K562 (cell line): ENCODE data around the gene KBTBD4. TPM values are rescaled to one million over a fixed set of nuclear protein-coding genes. Genes with fewer than 3 reads are reported as not detected.

Experiments
- ATAC-seq: fragments of 200-7000 bp; cut with Tn5 transposase; 3 replicates; pipeline ENCODE4 v1.9.1; 2020; ENCODE audit warnings: moderate library complexity
- BruUV-seq: library from RNA; stranded (reverse); fragments of 400-500 nt; replicated peaks from 2 replicates; lab custom pipeline; 2021; lab: Mats Ljungman, UMichigan
- CTCF ChIA-PET: fragments of 300-600 bp; formaldehyde crosslinking; extraction: SDS; loops from one replicate; lab custom pipeline; 2021; ENCODE audit warnings: low intra/inter-chr PET ratio; lab: Yijun Ruan, JAX
- POLR2A ChIA-PET: fragments of 300-600, 350-650 bp; sonication (Branson Sonifier 250); formaldehyde crosslinking; extraction: SDS; loops from one replicate; lab custom pipeline; 2021; ENCODE audit warnings: antibody characterized with exemption, inconsistent platforms; lab: Yijun Ruan, JAX
- DNase-seq, 4 experiments: peaks; one replicate each; pipeline versions ENCODE4 v3.0.0 to v3.0.0-alpha.2; 2011 to 2018; ENCODE audit warnings: low spot score in 3 of 4, mixed read lengths in 3 of 4; ENCODE audit errors: extremely low read depth in 1 of 4
- FAIRE-seq: peaks from 2 replicates; lab custom pipeline; 2011; peaks lifted over from hg19 to GRCh38; lab: Jason Lieb, UNC
- H2AFZ ChIP-seq: 2 replicates; pipeline ENCODE4 v1.6.0; 2011; ENCODE audit warnings: low read depth, low read length, control low read depth, inconsistent platforms
- H3K27ac ChIP-seq: fragments of 200-600 bp; 3 replicates; pipeline ENCODE4 v1.8.0; 2011; ENCODE audit warnings: low read depth, mild to moderate bottlenecking, control low read depth, inconsistent platforms, low read length, moderate library complexity, mixed read lengths; ENCODE audit errors: extremely low read depth
- H3K27me3 ChIP-seq, 2 experiments: fragments of 300-600 bp in 1 of 2; 2 replicates in 1 of 2; 3 replicates in 1 of 2; pipeline versions ENCODE4 v1.6.0 to v1.8.0; 2011; ENCODE audit warnings: inconsistent platforms in 2 of 2, low read length in 2 of 2, mild to moderate bottlenecking in 1 of 2, mixed read lengths in 1 of 2, moderate library complexity in 1 of 2; ENCODE audit not compliant: control insufficient read depth in 2 of 2, insufficient read depth in 2 of 2
- H3K36me3 ChIP-seq: fragments of 300-600 bp; 3 replicates; pipeline ENCODE4 v1.8.0; 2011; ENCODE audit warnings: mild to moderate bottlenecking, low read length, inconsistent platforms; ENCODE audit not compliant: control insufficient read depth, insufficient read depth
- H3K4me1 ChIP-seq, 2 experiments: fragments of 200-600 bp in 1 of 2; replicated peaks in 1 of 2; 2 replicates in 1 of 2; 3 replicates in 1 of 2; pipeline versions ENCODE4 v1.5.1 to v1.8.0; 2011; ENCODE audit warnings: inconsistent platforms in 2 of 2, low read length in 2 of 2, mild to moderate bottlenecking in 1 of 2, mixed read lengths in 1 of 2, moderate library complexity in 1 of 2; ENCODE audit not compliant: control insufficient read depth in 2 of 2, insufficient read depth in 2 of 2
- H3K4me2 ChIP-seq: 2 replicates; pipeline ENCODE4 v1.6.1; 2011; ENCODE audit warnings: low read length, control low read depth, inconsistent platforms, mixed read lengths; ENCODE audit not compliant: insufficient read depth
- H3K4me3 ChIP-seq: fragments of 200-600 bp; sonication (generic), shearing (Covaris generic); 2 replicates; pipeline ENCODE4 v1.5.1; 2016; ENCODE audit warnings: control low read depth, inconsistent platforms
- H3K79me2 ChIP-seq: fragments of 200-600 bp; 3 replicates; pipeline ENCODE4 v1.8.0; 2011; ENCODE audit warnings: low read length, inconsistent platforms; ENCODE audit not compliant: control insufficient read depth, insufficient read depth
- H3K9ac ChIP-seq, 2 experiments: 2 replicates each; pipeline versions ENCODE4 v1.6.0 to v1.6.1; 2011; ENCODE audit warnings: low read depth in 2 of 2, low read length in 2 of 2, control low read depth in 1 of 2, inconsistent platforms in 1 of 2, mild to moderate bottlenecking in 1 of 2, mixed read lengths in 1 of 2; ENCODE audit not compliant: insufficient read depth in 1 of 2
- H3K9me1 ChIP-seq: one replicate; pipeline ENCODE4 v1.6.0; 2011; ENCODE audit warnings: inconsistent platforms, mild to moderate bottlenecking, low read length, moderate library complexity; ENCODE audit not compliant: control insufficient read depth, insufficient read depth
- H3K9me3 ChIP-seq: replicated peaks from 2 replicates; pipeline ENCODE4 v1.5.1; 2011; ENCODE audit warnings: low read depth, low read length, inconsistent platforms; ENCODE audit not compliant: control insufficient read depth, insufficient read depth
- H4K20me1 ChIP-seq: replicated peaks from 2 replicates; pipeline ENCODE4 v1.6.1; 2011; ENCODE audit warnings: low read length, inconsistent platforms, mixed read lengths; ENCODE audit not compliant: control insufficient read depth, insufficient read depth
- ATF1 ChIP-seq, 2 experiments: fragments of 450-650 bp in 1 of 2; IDR thresholded peaks; 2 replicates each; pipeline ENCODE4 v1.6.1; 2016; ENCODE audit warnings: missing compliant biosample characterization in 1 of 2, missing genetic modification characterization in 1 of 2
- CTBP1 ChIP-seq: fragments of 450-650 bp; IDR thresholded peaks from 2 replicates; pipeline ENCODE4 v1.6.1; 2016; ENCODE audit warnings: borderline replicate concordance
- DACH1 ChIP-seq: fragments of 450-650 bp; IDR thresholded peaks from 2 replicates; pipeline ENCODE4 v1.6.1; 2018; ENCODE audit not compliant: partially characterized antibody
- ETV5 ChIP-seq: sonication (generic); formaldehyde crosslinking; IDR thresholded peaks from 2 replicates; pipeline ENCODE4 v1.4.0; 2020; ENCODE audit warnings: low read depth, mild to moderate bottlenecking, missing genetic modification reagents
- HNRNPK ChIP-seq: fragments of 200-400 bp; formaldehyde crosslinking; IDR thresholded peaks from one replicate; pipeline ENCODE4 v1.6.1; 2018; ENCODE audit warnings: mild to moderate bottlenecking, low read depth, low read length; ENCODE audit not compliant: poor library complexity, severe bottlenecking
- MEIS2 ChIP-seq: fragments of 450-650 bp; IDR thresholded peaks from 2 replicates; pipeline ENCODE4 v1.6.1; 2014; ENCODE audit warnings: mild to moderate bottlenecking; ENCODE audit not compliant: partially characterized antibody
- TCF7L2 ChIP-seq: fragments of 150-350 bp; IDR thresholded peaks from 2 replicates; pipeline ENCODE4 v1.6.1; 2016; ENCODE audit warnings: low read depth, mild to moderate bottlenecking, low read length, moderate library complexity
- WGBS: fragments of 100-300 bp; shearing (Covaris generic); methylation state at CpG from one replicate; pipeline ENCODE4 v1.1.6; 2016; ENCODE audit warnings: low coverage, mixed read lengths; ENCODE audit not compliant: insufficient coverage; ENCODE audit errors: missing lambda C conversion rate; 5-methylcytosine and 5-hydroxymethylcytosine counted together
- in situ Hi-C: fragments of 300-500 bp; cut with MboI; formaldehyde crosslinking; loops from 4 replicates; pipeline ENCODE4 v1.15.0; 2018; ENCODE audit warnings: inconsistent platforms, mixed read lengths
- intact Hi-C: fragments of 100-400 bp; cut with micrococcal nuclease; formaldehyde crosslinking; loops from 2 replicates; pipeline ENCODE4 v1.14.2; 2022
- polyA plus RNA-seq, 8 experiments: library from polyadenylated mRNA; depleted of rRNA in 4 of 8; stranded (reverse) in 5 of 8; unstranded in 3 of 8; fragments of >200 nt; fragmentation: Nextera tagmentation in 2 of 8; fragmentation: Illumina TruSeq in 1 of 8; extraction: Ambion mirVana in 2 of 8; extraction: Trizol in 1 of 8; gene quantifications; 2 replicates each; pipeline versions ENCODE4 v1.2.1 to v1.2.3, GENCODE V29; 2011 to 2014; ENCODE audit warnings: inconsistent platforms in 1 of 8, missing spikeins in 1 of 8
- total RNA-seq, 7 experiments: library from RNA; depleted of rRNA in 6 of 7; stranded (reverse); fragments of >200 nt in 6 of 7; fragmentation: Illumina TruSeq in 2 of 7; extraction: Trizol in 2 of 7; gene quantifications; 2 replicates each; pipeline versions ENCODE4 v1.2.1 to v1.2.3, GENCODE V29; 2011 to 2021; ENCODE audit warnings: low replicate concordance in 1 of 7
- TF ChIP-seq, protein P1 (sequence below): sonication (generic); formaldehyde crosslinking; IDR thresholded peaks from 2 replicates; pipeline ENCODE4 v1.8.0; 2022; ENCODE audit warnings: missing genetic modification reagents, mild to moderate bottlenecking, borderline replicate concordance
- TF ChIP-seq, protein P2 (sequence below), 2 experiments: IDR thresholded peaks in 1 of 2; conservative IDR thresholded peaks in 1 of 2; 2 replicates each; pipeline ENCODE4 v1.6.1; 2016; ENCODE audit warnings: low read depth in 2 of 2, mild to moderate bottlenecking in 1 of 2, missing compliant biosample characterization in 1 of 2, missing genetic modification characterization in 1 of 2, moderate library complexity in 1 of 2
- TF ChIP-seq, protein P3 (sequence below): sonication (generic); formaldehyde crosslinking; IDR thresholded peaks from 2 replicates; pipeline ENCODE4 v1.8.0; 2022; ENCODE audit warnings: missing genetic modification reagents, mild to moderate bottlenecking, moderate library complexity, borderline replicate concordance
- TF ChIP-seq, protein P4 (sequence below): fragments of 450-650 bp; IDR thresholded peaks from 2 replicates; pipeline ENCODE4 v1.6.1; 2016

Gene KBTBD4
- total and polyA plus RNA-seq, 9 of the 15 experiments (the other 6 are each of a cell fraction or from before 2014, with no cell fraction given), result 7.0 to 33.9 (median 13.3) TPM

DNA sequence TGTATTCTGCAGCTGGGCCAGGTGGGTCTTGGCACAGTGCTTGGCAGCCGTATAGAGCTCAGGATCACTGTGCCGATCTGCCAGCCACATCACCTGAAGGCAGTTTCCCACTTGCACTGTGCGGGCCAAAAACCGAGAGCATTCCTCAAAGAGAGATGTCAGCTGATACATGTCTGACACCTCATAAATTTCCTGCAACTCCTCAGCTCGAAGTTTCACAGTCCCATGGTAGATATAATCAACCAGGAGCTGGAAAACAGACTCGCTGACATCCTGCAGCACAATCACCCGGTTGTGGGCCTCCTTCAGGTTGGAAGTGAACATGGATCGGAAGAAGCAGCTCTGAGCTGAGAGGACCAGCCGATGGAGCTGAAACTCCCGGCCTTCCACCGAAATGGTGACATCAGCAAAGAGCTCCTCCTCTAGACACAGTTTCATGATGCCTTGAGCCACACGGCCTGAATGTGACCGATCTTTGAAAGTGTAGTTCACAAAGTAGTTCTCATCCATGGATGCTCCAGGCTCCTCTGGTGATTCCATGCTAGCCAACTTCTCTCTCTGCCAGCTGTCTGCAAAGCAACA lies 1.2 kb downstream of the KBTBD4 start:
- H2AFZ ChIP-seq, result no peak overlapping the region
- in situ Hi-C loops, result no loop called here
- H3K36me3 ChIP-seq, result peaks cover 66% of the 10 kb centered on the region
- no peaks in the 10 kb centered on the region for H4K20me1 ChIP-seq
- TF ChIP-seq, protein P1, sequence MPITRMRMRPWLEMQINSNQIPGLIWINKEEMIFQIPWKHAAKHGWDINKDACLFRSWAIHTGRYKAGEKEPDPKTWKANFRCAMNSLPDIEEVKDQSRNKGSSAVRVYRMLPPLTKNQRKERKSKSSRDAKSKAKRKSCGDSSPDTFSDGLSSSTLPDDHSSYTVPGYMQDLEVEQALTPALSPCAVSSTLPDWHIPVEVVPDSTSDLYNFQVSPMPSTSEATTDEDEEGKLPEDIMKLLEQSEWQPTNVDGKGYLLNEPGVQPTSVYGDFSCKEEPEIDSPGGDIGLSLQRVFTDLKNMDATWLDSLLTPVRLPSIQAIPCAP (CRISPR knock-in tag), result no peak
- TF ChIP-seq TCF7L2, result no peak
- TF ChIP-seq HNRNPK, result no peak
- peak; percentile 28 for TF ChIP-seq DACH1
- TF ChIP-seq, protein P2, sequence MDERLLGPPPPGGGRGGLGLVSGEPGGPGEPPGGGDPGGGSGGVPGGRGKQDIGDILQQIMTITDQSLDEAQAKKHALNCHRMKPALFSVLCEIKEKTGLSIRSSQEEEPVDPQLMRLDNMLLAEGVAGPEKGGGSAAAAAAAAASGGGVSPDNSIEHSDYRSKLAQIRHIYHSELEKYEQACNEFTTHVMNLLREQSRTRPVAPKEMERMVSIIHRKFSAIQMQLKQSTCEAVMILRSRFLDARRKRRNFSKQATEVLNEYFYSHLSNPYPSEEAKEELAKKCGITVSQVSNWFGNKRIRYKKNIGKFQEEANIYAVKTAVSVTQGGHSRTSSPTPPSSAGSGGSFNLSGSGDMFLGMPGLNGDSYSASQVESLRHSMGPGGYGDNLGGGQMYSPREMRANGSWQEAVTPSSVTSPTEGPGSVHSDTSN (CRISPR knock-in tag; IDR thresholded peaks at IDR 0.05; ENCODE audit: low read depth), result no peak
- TF ChIP-seq, protein P2 (tag; conservative IDR thresholded peaks at IDR 0.05; ENCODE audit: low read depth), result peak; percentile 93
- TF ChIP-seq, protein P3, sequence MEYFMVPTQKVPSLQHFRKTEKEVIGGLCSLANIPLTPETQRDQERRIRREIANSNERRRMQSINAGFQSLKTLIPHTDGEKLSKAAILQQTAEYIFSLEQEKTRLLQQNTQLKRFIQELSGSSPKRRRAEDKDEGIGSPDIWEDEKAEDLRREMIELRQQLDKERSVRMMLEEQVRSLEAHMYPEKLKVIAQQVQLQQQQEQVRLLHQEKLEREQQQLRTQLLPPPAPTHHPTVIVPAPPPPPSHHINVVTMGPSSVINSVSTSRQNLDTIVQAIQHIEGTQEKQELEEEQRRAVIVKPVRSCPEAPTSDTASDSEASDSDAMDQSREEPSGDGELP, result peak; percentile 62
- peak; percentile 95 for TF ChIP-seq MEIS2
- TF ChIP-seq ATF1 (CRISPR knock-in tag; IDR thresholded peaks at IDR 0.05), result no peak
- peak; percentile 18; the same call in 1 of the 2 replicates for TF ChIP-seq ATF1 (tag; IDR thresholded peaks at IDR 0.05)
- TF ChIP-seq, protein P4, sequence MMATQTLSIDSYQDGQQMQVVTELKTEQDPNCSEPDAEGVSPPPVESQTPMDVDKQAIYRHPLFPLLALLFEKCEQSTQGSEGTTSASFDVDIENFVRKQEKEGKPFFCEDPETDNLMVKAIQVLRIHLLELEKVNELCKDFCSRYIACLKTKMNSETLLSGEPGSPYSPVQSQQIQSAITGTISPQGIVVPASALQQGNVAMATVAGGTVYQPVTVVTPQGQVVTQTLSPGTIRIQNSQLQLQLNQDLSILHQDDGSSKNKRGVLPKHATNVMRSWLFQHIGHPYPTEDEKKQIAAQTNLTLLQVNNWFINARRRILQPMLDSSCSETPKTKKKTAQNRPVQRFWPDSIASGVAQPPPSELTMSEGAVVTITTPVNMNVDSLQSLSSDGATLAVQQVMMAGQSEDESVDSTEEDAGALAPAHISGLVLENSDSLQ, result peak; percentile 76
- TF ChIP-seq ETV5 (CRISPR knock-in tag), result 0 out of 2 replicates have a peak, but pooled peaks have one; percentile 24
- peak; percentile 56 for TF ChIP-seq CTBP1
- H3K9me1 ChIP-seq, result no peaks in the 10 kb centered on the region
- H3K4me3 ChIP-seq, result peak overlapping the region; percentile 97
- H3K4me2 ChIP-seq, result peak overlapping the region; percentile 99
- BruUV-seq, result no TSS peak
- ChIA-PET POLR2A (interaction anchor here (0.6 to 2.1 kb wide), 8 partner anchors 9 to 372 kb away, joined by 3 to 23 read pairs (median 4); partner anchors contain the start of genes FAM180B and PTPMT1), CTCF (no interaction called here)
- no peaks in the 10 kb centered on the region; a peak in 1 of 5 replicates for H3K27me3 ChIP-seq
- H3K9me3 ChIP-seq, result no peaks in the 10 kb centered on the region
- H3K9ac ChIP-seq, result peak overlapping the region; percentile 77 to 99; a peak in 3 of 4 replicates
- H3K79me2 ChIP-seq, result peaks cover 46% of the 10 kb centered on the region
- ATAC-seq, result peak; percentile 7; the same call in 2 of the 3 replicates
- WGBS, result 17% methylated on average over 13 of the region's 13 CpGs
- intact Hi-C loops, result no loop called here
- H3K27ac ChIP-seq, result no peak overlapping the region; the same call in 2 of the 3 replicates
- peak in 2 of 4 experiments; percentile 12 to 39 for DNase-seq
- peak; percentile 48 for FAIRE-seq
- H3K4me1 ChIP-seq, result peaks cover 13 to 14% of the 10 kb centered on the region in 2 experiments; a peak in 4 of 5 replicates
